ENCODE results near the gene TXNDC16.
"Not testable (repeated sequence)": the region's sequence is repeated elsewhere in the genome, so short reads cannot be mapped to it uniquely, and the experiment has no call there.

The TXNDC16 gene, protein sequence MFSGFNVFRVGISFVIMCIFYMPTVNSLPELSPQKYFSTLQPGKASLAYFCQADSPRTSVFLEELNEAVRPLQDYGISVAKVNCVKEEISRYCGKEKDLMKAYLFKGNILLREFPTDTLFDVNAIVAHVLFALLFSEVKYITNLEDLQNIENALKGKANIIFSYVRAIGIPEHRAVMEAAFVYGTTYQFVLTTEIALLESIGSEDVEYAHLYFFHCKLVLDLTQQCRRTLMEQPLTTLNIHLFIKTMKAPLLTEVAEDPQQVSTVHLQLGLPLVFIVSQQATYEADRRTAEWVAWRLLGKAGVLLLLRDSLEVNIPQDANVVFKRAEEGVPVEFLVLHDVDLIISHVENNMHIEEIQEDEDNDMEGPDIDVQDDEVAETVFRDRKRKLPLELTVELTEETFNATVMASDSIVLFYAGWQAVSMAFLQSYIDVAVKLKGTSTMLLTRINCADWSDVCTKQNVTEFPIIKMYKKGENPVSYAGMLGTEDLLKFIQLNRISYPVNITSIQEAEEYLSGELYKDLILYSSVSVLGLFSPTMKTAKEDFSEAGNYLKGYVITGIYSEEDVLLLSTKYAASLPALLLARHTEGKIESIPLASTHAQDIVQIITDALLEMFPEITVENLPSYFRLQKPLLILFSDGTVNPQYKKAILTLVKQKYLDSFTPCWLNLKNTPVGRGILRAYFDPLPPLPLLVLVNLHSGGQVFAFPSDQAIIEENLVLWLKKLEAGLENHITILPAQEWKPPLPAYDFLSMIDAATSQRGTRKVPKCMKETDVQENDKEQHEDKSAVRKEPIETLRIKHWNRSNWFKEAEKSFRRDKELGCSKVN

DNA sequence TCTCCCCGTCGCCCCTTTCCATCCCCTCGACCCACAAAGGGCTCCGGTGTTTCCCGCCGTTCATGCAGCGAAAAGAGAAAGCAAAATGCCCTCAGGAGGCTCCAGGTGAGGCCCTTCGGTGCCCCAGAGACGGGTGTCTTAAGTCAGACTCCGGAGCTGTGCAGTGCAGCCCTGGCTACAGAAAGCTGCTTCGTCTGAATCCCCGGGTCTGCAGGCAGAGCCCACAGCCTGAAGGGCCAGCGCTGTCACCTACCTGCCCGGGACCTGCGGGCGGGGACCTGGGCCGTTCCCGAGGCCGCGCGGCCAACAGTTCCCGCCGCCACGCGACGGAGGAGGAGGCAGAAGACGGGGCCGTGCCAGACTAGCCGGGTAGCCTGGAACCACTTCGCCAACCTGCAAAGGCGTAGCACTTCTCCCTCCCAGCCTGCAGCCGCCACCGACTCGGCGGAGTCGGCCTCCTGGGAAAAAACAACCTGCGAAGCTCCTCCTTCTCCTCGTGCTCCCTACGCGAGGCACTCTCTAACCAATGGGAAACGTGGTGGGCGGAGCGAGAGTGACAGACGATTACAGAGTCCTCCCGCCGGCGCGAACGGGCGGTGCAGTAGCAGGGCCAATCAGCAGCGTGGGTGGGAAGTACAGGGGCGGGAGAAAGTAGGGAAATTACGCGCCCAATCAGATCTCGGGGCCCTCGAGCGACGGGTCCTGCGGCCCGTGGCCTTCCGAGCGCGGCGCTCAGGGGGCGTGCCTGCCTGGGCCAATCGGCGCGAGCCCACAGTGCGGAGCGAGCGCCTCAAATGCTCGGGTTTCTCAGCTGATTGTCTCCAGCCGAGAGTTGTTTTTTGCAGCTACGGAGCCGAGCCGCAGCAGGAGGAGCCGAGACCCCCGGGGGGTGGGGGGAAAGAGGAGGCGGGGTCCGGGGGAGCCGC lies at the start of gene TXNDC16, which contains the start of gene GPR137C:
TSS of gene TXNDC16 (minus strand) at position 443 of the 926 bp plus-strand sequence. CDS start 8,948 bp downstream, outside the sequence.
TSS of gene GPR137C (plus strand) at position 774 of the 926 bp plus-strand sequence. CDS start 312 bp downstream, outside the sequence.
- DNase-seq, result peak; percentile 69 to 100 (median 99)

DNA sequence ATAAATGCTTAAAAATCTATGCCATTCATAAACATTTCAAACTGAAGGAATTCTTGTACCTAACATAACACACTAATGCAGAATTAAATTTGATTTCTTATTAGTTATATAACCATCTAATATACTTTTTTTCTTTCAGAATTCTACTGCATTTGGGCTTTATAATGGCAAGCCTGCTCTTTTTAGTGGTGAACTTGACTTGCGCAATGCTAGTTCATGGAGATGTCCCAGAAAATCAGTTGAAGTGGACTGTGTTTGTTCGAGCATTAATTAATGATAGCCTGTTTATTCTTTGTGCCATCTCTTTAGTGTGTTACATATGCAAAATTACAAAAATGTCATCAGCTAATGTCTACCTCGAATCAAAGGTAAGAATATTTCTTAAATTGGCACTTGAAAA lies 47.7 kb upstream of the TXNDC16 start:
- no peak for DNase-seq

GRCh38 chr14:52598568-52598967 lies 46.3 kb upstream of the TXNDC16 start:
- DNase-seq, result no peak

DNA sequence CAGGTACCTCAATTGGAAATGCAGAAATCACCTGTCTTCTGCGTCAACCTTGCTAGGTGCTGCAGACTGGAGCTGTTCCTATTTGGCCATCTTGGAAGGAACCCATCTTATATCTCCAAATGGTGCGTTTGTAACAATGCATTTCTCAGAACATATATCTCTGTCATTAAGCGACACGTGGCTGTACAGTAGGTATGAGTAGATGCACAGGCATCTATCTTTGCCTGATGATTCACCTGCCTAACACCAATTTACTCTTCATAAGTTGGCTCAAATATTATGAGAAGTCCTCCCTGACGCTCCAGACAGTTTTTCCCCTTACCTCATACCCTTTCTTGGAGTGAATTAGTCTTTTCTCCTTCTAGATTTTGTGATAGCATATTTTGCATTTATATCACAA lies 44.6 kb upstream of the TXNDC16 start:
- DNase-seq, result no peak

DNA sequence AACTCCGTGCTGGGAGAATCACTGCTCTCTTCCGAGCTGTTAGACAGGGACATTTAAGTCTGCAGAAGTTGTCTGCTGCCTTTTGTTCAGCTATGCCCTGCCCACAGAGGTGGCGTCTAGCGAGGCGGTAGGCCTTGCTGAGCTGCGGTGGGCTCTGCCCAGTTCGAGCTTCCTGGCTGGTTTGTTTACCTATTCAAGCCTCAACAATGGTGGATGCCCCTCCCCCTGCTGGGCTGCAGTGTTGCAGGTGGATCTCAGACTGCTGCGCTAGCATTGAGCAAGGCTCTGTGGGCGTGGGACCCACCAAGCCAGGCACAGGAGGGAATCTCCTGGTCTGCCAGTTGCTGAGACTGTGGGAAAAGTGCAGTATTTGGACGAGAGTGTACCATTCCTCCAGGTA lies 44.0 kb upstream of the TXNDC16 start:
- no peak for DNase-seq

DNA sequence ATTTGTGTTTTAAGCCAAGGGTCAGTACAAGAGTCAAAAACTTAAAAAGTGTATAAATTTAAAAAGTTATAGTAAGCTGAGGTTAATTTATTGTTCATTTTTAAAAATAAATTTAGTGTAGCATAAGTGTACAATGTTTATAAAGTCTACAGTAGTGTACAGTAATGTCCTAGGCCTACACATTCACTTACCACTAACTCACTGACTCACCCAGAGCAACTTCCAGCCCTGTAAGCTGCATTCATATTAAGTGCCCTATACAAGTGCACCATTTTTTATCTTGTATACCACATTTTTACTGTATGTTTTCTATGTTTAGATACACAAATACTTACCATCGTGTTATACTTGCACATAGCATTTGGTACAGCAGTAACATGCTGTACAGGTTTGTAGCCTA lies 38.0 kb upstream of the TXNDC16 start:
- no peak for DNase-seq

GRCh38 chr14:52589646-52590045 lies 37.3 kb upstream of the TXNDC16 start:
- DNase-seq, result no peak

DNA sequence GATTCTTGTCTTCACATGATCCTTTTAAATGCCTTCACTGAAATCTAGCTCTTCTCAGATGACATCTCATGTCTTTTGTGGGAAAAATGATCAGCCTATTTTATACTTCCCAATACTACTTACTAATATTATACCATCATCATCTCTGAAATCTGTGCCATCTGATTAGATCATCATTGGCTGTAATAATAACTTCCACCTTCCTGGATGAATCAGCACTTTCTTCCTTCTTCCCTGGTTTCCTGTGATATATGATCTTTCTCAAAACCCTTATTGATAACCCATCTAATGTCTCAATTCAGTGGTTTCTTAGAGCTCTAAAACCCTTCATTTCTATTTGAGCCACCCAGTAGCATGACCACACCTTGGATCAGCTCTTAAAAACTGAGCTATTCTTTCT lies 31.2 kb upstream of the TXNDC16 start:
- no peak for DNase-seq

- no peak for DNase-seq
These were observed 23.6 kb upstream of the TXNDC16 start for GRCh38 chr14:52575858-52576257.

- not testable (repeated sequence) for DNase-seq
These were observed 16.1 kb upstream of the TXNDC16 start for GRCh38 chr14:52568454-52568853.

DNA sequence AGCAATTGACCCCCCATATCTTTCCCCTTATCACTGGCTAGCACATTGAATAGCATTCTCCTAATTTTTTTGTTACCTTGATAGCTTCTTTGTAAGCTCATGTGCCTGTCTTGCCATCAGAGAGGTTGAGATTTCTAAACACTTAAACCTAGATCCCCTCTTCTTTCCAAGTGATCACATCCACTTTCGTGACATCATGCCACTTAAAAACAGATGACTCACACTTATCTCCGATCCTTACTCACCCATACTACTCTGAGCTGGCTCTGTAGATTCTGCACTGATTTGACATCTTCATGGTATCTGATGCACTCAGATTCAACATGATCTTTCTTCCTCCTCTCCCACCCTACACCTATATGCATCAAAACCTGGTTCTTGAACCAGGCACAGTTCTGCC lies 10.8 kb upstream of the TXNDC16 start:
- no peak for DNase-seq

GRCh38 chr14:52558688-52559087 lies 6.4 kb upstream of the TXNDC16 start:
- DNase-seq, result no peak

- peak in 55 of 56 donors; percentile 11 to 91 (median 64) for DNase-seq
These were observed 1.6 kb upstream of the TXNDC16 start for GRCh38 chr14:52553671-52554575.

GRCh38 chr14:52553002-52553670 lies 831 bp upstream of the TXNDC16 start:
- DNase-seq, result peak in 25 of 56 donors; percentile 0 to 56 (median 23)

DNA sequence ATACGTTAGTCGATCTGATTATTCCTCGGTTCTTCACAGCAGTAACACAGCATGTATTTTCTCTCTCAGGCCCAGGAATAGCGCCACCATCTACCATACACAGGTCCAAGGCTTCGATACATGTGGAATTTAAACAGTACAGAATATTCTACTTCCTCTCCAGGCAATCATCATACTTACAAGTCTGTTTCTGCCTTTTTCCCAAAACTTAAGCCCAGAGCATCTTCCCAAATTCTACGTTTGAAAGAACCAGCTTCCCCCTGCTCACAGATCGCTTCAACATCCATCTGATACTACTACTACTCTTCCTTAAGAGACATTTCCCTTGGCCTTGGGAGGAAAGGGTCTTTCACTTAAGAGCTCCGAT lies 626 bp downstream of the TXNDC16 start:
- DNase-seq, result peak in 19 of 56 donors; percentile 1 to 43 (median 20)

DNA sequence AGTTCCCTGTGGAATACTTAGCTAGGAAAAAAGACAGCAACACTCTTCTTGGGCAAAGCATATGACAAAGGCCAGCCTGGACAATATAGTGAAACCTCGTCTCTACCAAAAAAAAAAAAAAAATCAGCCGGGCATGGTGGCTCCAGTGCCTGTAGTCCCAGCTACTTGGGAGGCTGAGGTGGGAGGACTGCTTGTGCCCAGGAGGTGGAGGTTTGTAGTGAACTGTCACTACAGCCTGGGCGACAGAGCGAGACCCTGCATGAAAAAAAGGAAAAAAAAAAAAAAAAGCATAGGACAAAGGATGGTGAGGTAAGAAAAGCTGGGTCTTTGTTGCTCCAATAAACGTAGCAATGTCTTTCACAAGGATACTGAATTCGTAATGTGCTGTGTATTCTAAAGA lies 1.1 kb downstream of the TXNDC16 start:
- DNase-seq, result no peak

GRCh38 chr14:52550661-52551060 lies 1.6 kb downstream of the TXNDC16 start:
- DNase-seq, result no peak

GRCh38 chr14:52547526-52547925 lies 4.8 kb downstream of the TXNDC16 start:
- DNase-seq, result no peak

DNA sequence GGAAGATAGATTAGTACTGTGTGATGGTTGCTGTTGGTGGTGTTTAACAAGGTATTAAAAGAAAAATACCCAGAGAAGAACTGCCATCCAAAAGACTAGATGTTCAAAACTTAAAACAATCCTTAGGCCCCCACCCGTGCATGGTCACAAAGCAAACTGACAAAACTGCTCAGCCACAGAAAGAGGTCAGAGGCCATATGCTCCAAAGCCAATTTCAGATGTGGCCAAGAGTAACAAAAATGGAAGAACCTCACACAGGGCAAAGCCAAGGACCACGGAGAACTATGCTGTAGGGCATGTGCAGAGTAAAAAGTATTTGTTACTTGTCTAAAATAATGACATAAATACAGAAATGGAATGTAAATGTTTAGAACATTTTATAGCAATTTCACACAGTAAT lies 5.3 kb downstream of the TXNDC16 start:
- no peak for DNase-seq

GRCh38 chr14:52546318-52546670 lies 6.0 kb downstream of the TXNDC16 start:
- DNase-seq, result no peak
